ENCODE results near the gene GARRE1.
"Not testable (repeated sequence)": the region's sequence is repeated elsewhere in the genome, so short reads cannot be mapped to it uniquely, and the experiment has no call there.

Gene GARRE1, protein sequence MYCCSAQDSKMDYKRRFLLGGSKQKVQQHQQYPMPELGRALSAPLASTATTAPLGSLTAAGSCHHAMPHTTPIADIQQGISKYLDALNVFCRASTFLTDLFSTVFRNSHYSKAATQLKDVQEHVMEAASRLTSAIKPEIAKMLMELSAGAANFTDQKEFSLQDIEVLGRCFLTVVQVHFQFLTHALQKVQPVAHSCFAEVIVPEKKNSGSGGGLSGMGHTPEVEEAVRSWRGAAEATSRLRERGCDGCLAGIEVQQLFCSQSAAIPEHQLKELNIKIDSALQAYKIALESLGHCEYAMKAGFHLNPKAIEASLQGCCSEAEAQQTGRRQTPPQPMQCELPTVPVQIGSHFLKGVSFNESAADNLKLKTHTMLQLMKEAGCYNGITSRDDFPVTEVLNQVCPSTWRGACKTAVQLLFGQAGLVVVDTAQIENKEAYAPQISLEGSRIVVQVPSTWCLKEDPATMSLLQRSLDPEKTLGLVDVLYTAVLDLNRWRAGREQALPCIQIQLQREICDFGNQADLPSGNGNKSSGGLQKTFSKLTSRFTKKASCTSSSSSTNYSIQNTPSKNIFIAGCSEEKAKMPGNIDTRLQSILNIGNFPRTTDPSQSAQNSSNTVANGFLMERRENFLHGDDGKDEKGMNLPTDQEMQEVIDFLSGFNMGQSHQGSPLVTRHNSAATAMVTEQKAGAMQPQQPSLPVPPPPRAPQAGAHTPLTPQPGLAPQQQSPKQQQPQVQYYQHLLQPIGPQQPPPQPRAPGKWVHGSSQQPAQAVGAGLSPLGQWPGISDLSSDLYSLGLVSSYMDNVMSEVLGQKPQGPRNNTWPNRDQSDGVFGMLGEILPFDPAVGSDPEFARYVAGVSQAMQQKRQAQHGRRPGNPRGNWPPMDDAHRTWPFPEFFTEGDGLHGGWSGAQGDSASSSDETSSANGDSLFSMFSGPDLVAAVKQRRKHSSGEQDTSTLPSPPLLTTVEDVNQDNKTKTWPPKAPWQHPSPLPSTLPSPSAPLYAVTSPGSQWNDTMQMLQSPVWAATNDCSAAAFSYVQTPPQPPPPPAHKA (N-terminal part only)

DNA sequence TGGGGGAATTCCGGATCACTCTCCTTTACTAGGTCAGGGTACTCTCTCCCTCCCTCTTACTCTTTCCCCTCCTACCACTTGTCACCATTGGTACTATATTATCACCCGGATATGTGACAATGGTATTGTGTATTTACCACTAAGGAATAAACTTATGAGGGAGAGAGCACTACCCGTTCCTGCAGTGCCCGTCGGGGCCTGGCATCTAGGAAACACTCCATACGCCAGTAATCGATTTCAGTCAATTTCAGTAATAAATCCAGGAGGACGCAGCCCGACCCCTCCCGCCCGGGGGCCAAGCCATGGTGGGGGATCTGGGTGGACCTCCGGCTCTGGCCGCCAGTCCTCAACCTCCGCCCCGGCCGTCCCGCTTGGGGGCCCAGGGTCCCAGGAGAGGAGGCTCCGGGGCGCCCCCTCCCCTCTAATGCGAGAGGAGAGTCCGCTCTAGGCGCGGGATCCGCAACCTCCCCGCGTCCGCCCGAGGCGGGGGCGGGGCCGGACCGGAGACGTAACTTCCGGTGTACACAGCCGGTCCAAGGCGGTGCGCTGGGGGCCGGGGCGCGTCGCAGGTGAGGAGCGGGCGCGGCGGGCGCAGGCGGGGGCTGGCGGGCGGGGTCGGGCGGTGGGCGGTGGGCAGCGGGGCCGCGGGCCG, at the start of gene GARRE1:
Gene GARRE1 (plus strand): TSS at position 509 of the 652 bp plus-strand sequence. CDS start 45,920 bp downstream, outside the sequence.
- DNase-seq, result peak; percentile 87

DNA sequence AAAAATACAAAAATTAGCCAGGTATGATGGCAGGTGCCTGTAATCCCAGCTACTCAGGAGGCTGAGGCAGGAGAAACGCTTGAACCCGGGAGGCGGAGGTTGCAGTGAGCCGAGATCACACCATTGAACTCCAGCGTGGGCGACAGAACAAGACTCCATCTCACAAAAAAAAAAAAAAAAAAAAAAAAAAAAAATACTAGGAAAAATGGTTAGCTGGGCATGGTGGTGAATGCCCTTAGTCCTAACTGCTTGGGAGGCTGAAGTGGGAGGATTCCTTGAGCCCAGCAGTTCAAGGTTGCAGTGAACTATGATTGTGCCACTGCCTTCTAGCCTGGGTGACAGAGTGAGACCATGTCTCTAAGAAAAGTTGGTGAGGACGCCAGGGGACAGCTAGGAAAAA, 49.0 kb upstream of the GARRE1 start:
- DNase-seq, result not testable (repeated sequence)

DNA sequence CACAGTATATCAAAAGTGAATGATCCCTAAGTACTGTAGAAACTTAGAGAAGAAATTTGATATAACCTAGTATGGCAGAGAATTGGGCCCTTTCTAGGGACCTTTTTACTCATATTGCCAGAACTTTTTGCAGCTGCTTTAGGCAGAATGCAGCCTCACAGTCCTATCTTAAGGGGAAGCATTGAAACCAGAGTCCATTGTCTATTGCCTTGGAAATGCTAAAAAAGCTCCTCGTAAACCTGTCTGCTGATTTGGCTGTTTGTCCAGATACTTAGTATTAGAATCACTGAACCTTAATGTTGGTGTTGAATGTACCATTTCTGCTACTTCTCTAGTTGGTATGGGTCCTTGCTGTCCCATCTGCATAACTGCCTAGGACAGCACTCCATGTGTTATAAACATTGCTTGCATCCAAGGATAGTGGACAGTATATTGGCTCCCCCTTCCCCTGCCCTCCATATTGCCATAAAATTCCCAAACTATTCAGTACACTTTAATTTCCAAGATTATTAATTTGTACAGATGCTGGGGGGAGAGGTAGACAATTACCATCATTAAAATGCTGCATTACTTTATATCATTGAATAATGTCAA, 46.0 kb upstream of the GARRE1 start:
- no peak for DNase-seq

DNA sequence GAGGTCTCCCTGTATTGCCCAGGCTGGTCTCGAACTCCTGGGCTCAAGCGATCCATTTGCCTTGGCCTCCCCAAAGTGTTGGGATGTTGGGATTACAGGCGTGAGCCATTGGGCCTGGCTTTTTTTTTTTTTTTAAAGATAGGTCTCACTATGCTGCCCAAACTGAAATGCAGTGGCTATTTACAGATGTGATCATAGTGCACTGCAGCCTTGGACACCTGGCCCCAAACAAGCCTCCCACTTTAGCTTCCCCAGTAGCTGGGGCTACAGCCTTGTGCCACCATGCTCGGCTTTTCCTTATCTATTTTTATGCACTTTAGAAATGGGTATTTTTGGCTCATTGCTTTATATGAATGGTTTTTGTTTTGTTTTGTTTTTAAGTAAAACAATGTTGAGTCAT, 44.6 kb upstream of the GARRE1 start:
- DNase-seq, result no peak

DNA sequence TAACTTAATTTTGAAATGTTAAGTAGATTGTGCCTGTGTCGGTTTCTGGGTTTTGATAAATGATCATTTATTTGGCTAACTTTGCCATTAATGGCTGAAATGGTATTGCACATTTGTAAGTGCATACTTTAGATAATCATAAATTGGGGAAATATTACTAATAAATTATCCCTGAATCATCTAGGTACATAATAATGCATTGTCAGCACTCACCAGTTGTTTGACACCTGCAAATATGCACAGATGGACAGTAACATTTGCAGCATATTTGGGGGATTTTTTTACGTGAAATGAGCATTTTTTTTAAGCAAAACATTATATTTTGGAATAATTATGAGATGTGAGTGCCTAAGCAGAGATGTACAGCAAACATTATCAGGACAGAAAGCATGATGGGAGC, 41.1 kb upstream of the GARRE1 start:
- no peak for DNase-seq

DNA sequence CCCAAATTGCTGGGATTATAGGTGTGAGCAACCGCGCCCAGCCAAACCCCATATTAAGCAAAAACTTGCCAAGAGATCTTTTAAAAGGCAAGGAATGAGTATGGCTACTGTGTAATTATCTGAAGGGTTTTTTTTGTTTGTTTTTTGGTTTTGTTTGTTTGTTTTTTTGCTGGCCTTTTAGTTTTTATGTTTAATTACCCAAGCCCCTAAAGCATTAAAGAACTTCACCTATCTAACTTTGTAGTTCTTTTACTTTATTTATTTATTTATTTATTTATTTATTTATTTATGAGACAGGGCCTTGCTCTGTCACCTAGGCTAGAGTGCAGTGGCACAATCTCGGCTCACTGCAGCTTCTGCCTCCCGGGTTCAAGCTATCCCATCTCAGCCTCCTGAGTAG, 40.3 kb upstream of the GARRE1 start:
- DNase-seq, result no peak

DNA sequence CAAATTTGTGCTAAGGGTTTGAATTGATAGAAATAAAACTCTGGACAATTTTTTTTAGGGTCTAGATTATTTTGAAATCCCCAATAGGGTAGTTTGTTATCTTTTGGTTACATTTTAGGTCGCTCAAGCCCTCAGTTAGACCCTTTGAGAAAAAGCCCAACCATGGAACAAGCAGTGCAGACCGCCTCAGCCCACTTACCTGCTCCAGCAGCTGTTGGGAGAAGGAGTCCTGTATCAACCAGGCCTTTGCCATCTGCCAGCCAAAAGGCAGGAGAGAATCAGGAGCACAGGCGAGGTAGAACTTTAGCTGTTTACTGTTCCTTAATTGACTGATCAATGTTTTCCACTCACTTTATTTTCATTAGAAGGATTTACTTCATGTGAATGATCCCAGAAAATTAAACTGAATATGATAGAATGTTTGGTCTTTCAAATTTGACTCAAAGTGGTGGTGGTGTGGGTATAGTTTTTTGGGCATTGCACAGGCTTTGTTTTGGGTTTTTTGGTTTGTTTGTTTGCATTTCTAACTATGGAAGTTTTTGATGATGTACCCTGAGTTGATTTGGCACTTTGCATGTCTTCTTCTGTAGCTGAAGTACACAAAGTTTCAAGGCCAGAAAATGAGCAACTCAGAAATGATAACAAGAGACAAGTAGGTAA, 39.2 kb upstream of the GARRE1 start:
- no peak for DNase-seq

DNA sequence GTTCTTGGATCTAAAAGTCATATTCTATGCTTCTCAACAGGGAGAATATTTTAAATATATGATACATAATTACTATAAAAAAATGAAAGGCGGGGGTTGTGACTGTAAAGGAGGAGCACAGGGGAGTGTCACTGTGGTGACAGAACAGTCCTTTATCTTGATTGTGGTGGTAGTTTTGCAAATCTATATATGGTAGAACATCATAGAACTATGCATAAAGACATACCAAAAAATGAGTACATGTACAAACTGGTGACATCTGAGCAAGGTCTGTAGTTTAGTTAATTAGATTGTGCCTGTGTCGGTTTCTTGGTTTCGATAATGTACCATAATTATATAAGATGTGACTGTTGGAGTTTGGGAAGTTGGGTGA, 38.7 kb upstream of the GARRE1 start:
- DNase-seq, result no peak

DNA sequence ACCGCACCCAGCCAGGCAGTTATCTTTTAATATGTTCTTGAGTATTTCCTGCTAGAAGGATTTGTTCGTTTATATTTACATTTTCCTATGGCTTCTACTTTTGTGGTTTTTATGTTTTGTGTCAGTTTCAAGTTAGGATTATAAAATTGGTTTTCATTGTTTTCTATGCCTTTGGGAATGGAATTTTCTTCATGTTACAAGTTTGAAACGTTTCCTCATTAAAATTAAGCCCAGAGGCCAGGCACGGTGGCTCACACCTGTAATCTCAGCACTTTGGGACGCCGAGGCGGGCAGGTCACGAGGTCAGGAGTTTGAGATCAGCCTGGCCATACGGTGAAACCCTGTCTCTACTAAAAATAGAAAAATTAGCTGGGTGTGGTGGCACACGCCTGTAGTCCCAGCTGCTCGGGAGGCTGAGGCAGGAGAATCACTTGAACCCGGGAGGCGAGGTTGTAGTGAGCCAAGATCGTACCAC, 37.6 kb upstream of the GARRE1 start:
- DNase-seq, result not testable (repeated sequence)

DNA sequence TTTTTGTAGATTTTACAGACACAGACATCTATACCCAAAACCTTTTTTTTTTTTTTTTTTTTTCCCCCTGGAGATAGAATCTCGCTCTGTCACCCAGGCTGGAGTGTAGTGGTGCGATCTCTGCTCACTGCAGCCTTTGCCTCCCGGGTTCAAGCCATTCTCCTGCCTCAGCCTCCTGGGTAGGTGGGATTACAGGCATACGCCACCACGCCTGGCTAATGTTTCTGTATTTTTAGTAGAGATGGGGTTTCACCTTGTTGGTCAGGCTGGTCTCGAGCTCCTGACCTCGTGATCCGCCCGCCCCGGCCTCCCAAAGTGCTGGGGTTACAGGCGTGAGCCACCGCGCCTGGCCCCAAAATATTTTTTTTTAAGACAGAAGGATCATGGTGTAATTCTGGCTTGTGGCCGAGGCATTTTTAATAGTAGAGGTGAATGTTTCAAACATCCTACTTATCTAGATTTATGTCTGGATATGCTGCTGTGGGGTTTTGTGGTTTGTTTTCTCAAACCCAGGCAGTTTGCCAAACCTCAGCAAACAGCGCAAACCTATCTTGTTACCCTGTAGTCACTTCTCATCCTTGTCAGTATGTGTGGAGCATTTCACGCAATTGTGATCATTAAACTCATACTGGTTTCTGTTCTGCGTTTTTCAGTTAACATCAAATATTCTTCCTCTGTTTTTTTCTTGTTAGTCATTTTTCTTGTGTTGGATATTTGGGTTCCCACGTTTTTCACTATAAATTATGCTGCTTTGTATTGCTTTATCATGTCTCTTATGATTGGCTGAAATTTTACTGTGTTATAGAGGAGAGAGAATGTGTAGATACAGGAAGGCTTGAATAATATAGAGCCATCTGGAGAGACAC, 36.2 kb upstream of the GARRE1 start:
- DNase-seq, result peak; percentile 54

DNA sequence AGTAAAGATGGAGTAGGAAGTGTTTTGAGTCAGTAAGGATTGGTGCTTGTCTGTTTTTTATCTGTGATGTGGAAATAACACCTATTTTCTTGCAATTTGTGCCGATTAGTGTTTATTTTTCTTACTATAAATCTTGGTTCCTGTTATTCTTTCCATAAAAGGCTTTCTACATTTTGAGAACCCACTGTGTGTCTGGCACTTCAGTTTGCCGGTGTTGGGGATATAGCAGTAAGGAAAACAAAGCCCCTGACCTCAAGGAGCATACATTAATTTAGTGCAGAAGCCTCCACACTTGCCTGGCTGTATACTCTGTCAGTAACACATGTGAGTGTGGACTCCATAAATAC, 35.6 kb upstream of the GARRE1 start:
- DNase-seq, result no peak

DNA sequence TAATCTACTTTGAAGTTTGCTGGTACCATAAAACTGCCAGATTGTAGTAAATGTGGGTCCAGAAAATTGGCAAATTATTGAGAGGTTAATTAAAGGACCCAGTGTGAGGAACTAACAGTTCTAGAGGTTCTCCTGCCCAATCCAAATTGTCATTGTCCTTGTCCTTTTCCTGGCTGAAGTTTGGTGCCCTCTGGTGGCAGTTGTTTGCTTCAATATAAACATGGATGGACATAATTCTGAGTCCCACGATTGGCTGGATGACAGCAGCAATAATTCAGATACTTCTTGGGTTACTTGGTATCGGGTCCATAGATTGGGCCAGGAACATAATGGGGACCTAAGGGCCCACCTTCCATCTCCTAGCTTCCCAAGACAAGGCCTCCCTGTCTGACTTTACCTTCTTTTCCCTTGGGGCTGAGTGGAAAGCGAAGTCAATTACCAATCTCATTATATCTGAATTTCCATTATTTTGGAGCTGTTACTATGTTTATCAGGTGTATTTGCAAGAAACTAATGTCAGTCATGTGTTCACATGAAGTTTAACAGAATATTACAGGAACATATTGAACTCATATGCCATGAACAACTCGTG, 33.8 kb upstream of the GARRE1 start:
- DNase-seq, result peak; percentile 62

DNA sequence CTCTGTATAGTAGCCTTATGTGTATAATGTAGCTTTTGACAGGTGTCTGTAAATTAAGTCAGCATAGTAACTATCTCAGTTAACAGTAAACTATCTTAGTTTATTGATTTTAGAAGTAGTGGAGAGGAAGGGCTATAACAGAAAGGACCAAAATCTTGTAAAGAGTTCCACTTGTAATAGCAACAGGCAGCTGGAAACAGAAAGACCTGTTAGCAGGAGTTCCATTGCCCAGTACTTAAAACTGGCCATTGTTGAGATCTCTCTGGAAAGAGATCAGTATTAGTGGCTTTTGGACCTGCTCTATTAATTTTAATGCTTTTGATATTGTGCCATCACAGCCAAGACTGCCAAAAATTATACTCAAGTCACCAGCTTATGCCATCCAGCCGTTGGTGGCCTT, 32.0 kb upstream of the GARRE1 start:
- no peak for DNase-seq

DNA sequence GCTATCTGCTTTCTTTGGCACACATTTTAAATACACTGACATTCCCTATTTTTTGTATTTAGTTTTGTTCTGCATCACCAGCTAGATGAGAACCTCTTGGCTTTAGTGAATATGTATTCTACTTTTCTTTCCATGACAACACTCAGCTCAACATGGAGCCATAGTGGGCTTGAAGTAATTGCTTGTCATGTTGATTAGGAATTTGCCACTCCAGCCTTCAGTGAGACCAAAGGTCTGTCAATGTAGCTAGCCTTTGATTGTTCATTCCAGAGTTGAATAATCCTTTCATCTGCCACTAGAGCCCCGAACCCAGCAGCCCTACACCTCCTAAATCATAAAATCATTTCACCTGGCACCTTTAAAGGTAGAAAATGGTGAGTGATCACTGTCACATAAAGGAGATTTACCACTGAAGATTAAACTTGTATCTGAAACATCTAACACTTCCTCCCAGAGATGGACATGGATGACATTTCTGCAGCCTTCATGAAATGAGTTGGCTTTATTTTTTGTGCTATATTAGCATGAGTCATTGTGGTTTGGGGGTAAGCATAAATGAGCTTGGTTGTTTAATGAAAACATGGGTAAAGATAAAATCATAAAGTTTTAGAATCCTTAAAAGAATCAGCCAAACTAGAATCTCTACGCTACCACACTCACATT, 29.2 kb upstream of the GARRE1 start:
- no peak for DNase-seq

DNA sequence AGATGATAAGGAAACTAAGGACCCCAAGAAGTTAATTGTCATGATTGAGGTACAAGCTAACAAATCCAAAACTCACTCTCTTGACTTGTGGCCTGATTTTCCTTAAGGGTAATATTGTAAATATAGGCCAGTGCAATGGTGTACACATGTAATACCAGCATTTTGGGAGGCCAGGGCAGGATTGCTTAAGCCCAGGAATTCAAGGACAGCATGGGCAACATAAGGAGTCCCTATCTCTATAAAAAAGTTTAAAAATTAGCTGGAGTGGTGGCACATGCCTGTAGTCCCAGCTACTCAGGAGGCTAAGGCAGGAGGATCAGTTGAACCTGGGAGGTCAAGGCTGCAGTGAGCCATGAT, 28.7 kb upstream of the GARRE1 start:
- DNase-seq, result no peak

DNA sequence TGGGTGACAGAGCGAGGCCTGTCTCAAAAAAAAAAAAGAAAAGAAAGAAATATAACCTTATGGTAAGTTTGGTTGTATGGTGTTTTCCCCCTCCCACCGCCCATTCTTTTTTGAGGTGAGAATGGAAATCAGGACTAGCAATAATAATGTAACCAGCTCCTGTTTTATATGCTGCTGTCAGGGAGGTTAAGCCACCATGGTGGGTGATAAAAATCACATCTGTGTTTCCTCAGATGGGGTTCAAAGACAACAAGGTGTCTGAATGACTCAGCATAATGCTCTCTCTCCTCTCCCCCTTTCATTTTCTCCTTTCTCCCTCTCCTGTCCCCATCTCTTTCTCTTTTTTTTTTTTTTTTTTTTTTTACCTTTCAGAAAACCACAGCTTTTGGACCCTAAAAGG, 28.3 kb upstream of the GARRE1 start:
- no peak for DNase-seq

DNA sequence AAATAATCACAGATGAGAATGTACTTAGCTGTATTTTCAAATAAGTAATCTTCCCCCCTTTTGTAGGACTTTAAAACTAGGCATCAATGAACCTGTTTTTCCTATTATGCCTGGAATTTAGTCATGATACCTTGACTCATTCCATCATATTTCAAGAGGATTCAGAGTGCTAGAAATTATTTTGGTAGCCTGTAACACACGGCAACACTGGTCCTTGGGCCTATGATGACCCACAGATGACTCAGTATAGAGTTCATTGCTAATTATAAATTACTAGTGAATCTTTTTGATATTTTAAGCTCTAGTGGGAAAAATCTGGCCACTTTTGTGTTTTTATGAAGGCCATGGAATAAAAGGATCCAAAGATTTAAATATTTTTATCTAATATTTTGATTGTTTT, 26.0 kb upstream of the GARRE1 start:
- DNase-seq, result no peak

DNA sequence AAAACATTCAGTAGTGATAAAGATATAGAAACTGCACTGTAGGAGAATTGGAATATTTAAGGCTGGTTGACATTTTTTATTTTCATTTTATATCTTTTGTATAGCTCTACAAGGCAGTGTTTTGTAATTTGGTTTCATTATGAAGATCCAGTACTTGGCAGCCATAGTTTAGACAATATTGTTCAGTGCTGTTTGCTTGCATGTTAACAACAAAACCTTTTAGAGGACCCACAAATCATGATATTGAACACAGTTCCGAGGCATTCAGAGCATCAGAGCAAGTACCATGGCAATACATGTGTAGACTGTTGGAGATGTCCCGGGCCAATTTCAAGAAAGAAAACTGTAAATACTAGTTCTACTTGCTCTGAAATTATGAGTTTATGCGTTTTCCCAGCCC, 25.6 kb upstream of the GARRE1 start:
- no peak for DNase-seq

DNA sequence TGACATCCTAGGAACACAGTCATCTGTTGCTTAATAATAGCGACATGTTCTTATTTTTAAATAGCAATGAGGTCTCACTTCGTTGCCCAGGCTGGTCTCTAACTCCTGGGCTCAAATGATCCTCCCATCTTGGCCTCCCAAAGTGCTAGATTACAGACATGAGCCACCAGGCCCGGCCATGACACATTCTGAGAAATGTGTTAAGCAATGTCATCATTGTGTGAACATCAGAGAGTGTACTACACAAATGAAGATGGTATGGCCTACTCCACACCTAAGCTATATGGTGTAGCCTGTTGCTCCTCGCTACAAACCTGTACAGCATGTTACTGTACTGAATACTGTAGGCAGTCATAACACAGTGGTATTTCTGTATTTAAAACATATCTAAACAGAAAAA, 24.6 kb upstream of the GARRE1 start:
- DNase-seq, result no peak

DNA sequence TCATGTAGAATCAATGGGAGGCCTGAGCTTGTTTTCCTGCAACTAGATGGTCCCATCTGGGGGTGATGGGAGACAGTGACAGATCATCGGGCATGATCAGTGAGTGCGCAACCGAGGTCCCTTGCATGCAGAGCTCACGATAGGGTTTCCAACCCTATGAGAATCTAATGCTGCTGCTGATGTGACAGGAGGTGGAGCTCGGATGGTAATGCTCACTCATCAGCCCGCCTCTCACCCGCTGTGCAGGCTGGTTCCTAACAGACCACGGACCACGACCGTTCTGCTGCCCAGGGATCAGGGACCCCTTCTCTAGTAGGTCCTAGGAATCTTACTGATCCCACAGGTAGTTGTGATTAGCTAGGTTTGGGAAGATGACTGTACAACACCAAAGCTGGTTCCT, 23.5 kb upstream of the GARRE1 start:
- no peak for DNase-seq

All from activated naive CD4-positive, alpha-beta T cell treated with anti-CD3 and anti-CD28 coated beads, Interleukin-2, amount 50 U/mL, for 16 hours (primary cell).